GM20000 (cell line): Measurements from ENCODE around the gene DDX10.

ENCODE experiments used
- DNase-seq: peaks from one replicate; pipeline ENCODE4 v3.0.0; 2012; ENCODE audit warnings: low spot score
- CTCF ChIP-seq: IDR thresholded peaks from 2 replicates; pipeline ENCODE4 v1.5.1; 2012; ENCODE audit warnings: mild to moderate bottlenecking, control low read depth; ENCODE audit errors: extremely low read depth, missing control alignments

Gene DDX10

DNA sequence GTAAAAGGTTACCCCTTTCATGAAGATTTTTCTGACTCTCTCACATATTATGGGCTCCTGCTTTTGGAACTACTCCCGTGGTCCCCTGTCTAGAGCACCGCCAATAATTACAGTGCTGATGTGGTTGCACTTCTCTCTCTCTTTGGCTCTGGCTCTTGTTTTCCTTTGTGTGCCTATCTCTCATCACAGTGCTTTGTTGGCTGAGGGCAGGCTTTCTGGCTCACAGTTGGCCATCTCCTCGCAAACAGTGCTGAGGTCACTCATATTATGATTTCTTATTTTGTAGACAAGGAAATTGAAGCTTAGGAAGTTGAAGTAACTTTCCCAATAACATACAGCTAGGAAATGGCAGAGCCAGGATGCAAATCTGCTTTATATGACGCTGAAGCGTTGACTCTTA, 192.5 kb downstream of the DDX10 start:
- DNase-seq = no peak
- TF ChIP-seq CTCF = no peak

GRCh38 chr11:108858622-108859021, 193.8 kb downstream of the DDX10 start:
- DNase-seq = no peak
- TF ChIP-seq CTCF = no peak

- no peak for TF ChIP-seq CTCF
- DNase-seq = no peak
Measured at GRCh38 chr11:108859510-108859909, 194.6 kb downstream of the DDX10 start.

DNA sequence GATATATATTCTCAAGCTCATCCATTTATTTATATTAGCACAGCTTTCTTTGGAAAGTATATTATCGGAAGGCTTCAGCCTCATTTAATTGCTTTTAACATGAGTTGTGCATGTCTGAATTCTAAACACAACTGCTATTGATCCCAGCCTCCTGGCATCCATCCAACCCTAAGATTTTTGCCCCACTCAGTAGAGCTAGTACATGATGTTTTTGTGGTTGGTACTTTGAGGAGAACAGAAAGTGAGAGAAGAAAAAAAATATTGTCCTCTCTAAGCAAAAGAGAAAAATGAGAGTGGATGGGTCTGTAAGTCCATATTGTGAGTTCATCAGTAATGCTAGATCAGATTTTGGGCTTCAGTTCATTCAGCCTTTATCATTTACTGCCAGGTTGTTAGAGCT, 198.7 kb downstream of the DDX10 start:
- no peak for DNase-seq
- no peak for TF ChIP-seq CTCF

- DNase-seq = no peak
- no peak for TF ChIP-seq CTCF
Measured at GRCh38 chr11:108865406-108865805, 200.5 kb downstream of the DDX10 start.

GRCh38 chr11:108866781-108867180, 201.9 kb downstream of the DDX10 start:
- no peak for TF ChIP-seq CTCF

DNA sequence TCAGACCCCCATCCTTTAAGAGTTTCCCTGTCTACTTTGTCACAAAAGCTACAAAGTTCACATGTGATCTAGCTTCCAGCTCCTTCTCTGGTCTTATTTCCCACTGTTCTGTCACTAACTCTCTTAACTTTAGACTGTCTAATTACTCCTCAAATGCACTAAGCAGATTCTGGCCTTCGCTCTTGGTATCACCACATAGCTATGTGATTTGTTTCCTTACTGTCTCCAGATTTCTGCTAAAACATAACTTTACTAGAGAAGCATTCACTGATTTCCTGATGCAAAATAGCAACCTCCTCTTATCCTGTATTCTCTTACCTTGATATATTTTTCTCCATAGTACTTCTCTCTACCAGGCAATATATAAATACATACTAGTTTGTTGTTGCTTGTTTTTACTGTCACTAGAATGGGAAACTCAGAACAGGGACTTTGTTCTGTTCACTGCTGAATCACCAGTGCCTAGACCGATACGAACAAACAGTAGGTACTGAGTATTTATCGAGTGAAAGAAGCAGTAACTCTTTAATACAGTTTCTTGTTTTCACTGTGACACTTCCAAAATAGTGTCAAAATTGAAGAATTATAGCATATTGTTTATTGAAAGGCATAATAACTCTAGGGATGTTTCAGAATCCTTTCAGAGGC, 205.6 kb downstream of the DDX10 start:
- no peak for DNase-seq
- TF ChIP-seq CTCF = no peak

More at GRCh38 chr11:108866781-108867180, 201.9 kb downstream of the DDX10 start:
- no peak for DNase-seq
